ENCODE measurements around the gene CDH12.
A peak's percentile ranks its signal among the peaks of the same experiment; 100 is the strongest.
"Not testable (repeated sequence)": the region's sequence is repeated elsewhere in the genome, so short reads cannot be mapped to it uniquely, and the experiment has no call there.

The CDH12 gene

GRCh38 chr5:22249209-22249729, 603.9 kb downstream of the CDH12 start:
- no peak for FAIRE-seq

GRCh38 chr5:22245770-22246169, 607.4 kb downstream of the CDH12 start:
- no peak for FAIRE-seq

- no peak for FAIRE-seq
These were observed 610.6 kb downstream of the CDH12 start for GRCh38 chr5:22242532-22242931.

- FAIRE-seq, result no peak
These were observed 615.1 kb downstream of the CDH12 start for GRCh38 chr5:22238047-22238446.

- FAIRE-seq, result no peak
These were observed 626.7 kb downstream of the CDH12 start for GRCh38 chr5:22226423-22226822.

GRCh38 chr5:22223079-22223478, 630.1 kb downstream of the CDH12 start:
- no peak for FAIRE-seq

GRCh38 chr5:22213703-22214495, 639.2 kb downstream of the CDH12 start:
- FAIRE-seq, result peak; percentile 85

- FAIRE-seq, result peak; percentile 94
These were observed 640.7 kb downstream of the CDH12 start for GRCh38 chr5:22212254-22212991.

GRCh38 chr5:22208463-22208862, 644.7 kb downstream of the CDH12 start:
- not testable (repeated sequence) for FAIRE-seq

GRCh38 chr5:22188651-22189050, 664.5 kb downstream of the CDH12 start:
- not testable (repeated sequence) for FAIRE-seq

GRCh38 chr5:22187632-22188228, 665.4 kb downstream of the CDH12 start:
- FAIRE-seq, result peak; percentile 24

- FAIRE-seq, result not testable (repeated sequence)
These were observed 683.9 kb downstream of the CDH12 start for GRCh38 chr5:22169226-22169625.

GRCh38 chr5:22168704-22169103, 684.4 kb downstream of the CDH12 start:
- not testable (repeated sequence) for FAIRE-seq

- FAIRE-seq, result not testable (repeated sequence)
These were observed 687.2 kb downstream of the CDH12 start for GRCh38 chr5:22165931-22166330.

- peak; percentile 98 for FAIRE-seq
These were observed 688.0 kb downstream of the CDH12 start for GRCh38 chr5:22164910-22165748.

- FAIRE-seq, result not testable (repeated sequence)
These were observed 696.2 kb downstream of the CDH12 start for GRCh38 chr5:22156953-22157352.

- not testable (repeated sequence) for FAIRE-seq
These were observed 698.4 kb downstream of the CDH12 start for GRCh38 chr5:22154779-22155178.

- peak; percentile 38 for FAIRE-seq
These were observed 701.3 kb downstream of the CDH12 start for GRCh38 chr5:22151801-22152200.

GRCh38 chr5:22140418-22140817, 712.7 kb downstream of the CDH12 start:
- FAIRE-seq, result peak; percentile 53

GRCh38 chr5:22139662-22140300, 713.4 kb downstream of the CDH12 start:
- not testable (repeated sequence) for FAIRE-seq

- FAIRE-seq, result no peak
These were observed 741.8 kb downstream of the CDH12 start for GRCh38 chr5:22111320-22111719.

GRCh38 chr5:22109315-22109714, 743.8 kb downstream of the CDH12 start:
- no peak for FAIRE-seq
